Endothelial cell of umbilical vein (primary cell): ENCODE data around the gene DMRT1. TPM values are rescaled to one million over a fixed set of nuclear protein-coding genes. Genes with fewer than 3 reads are reported as not detected.

ENCODE experiments used
- BruUV-seq: library from RNA; stranded (reverse); fragments of 400-500 nt; replicated peaks from 2 replicates; lab custom pipeline; 2021; lab: Mats Ljungman, UMichigan
- CTCF ChIA-PET: fragments of 300-600, 350-600 bp; sonication (Branson Sonifier 250); formaldehyde crosslinking; loops from one replicate; lab custom pipeline; 2021; ENCODE audit warnings: antibody characterized with exemption, inconsistent platforms; lab: Charles Lee
- POLR2A ChIA-PET: fragments of 300-600, 350-600 bp; sonication (Branson Sonifier 250); formaldehyde crosslinking; loops from one replicate; lab custom pipeline; 2021; ENCODE audit warnings: antibody characterized with exemption, inconsistent platforms; lab: Charles Lee
- DNase-seq: peaks from one replicate; pipeline ENCODE4 v3.0.0-alpha.2; 2011; ENCODE audit warnings: low read depth, low spot score
- FAIRE-seq: peaks from 2 replicates; lab custom pipeline; 2011; peaks lifted over from hg19 to GRCh38; lab: Jason Lieb, UNC
- H2AFZ ChIP-seq: 2 replicates; pipeline ENCODE4 v1.6.0; 2012; ENCODE audit warnings: low read depth, low read length, control low read depth, inconsistent platforms
- H3K27ac ChIP-seq: 2 replicates; pipeline ENCODE4 v1.5.1; 2011; ENCODE audit warnings: low read depth, mild to moderate bottlenecking, control low read depth, low read length, moderate library complexity; ENCODE audit not compliant: insufficient read depth
- H3K27me3 ChIP-seq, 2 experiments: 2 replicates each; pipeline versions ENCODE4 v1.6.0 to v1.6.1; 2011; ENCODE audit warnings: low read length in 2 of 2, mixed read lengths in 1 of 2; ENCODE audit not compliant: control insufficient read depth in 2 of 2, insufficient read depth in 2 of 2
- H3K36me3 ChIP-seq, 2 experiments: 2 replicates in 1 of 2; 3 replicates in 1 of 2; pipeline ENCODE4 v1.5.1; 2011; ENCODE audit warnings: low read length in 2 of 2, mild to moderate bottlenecking in 1 of 2, moderate library complexity in 1 of 2; ENCODE audit not compliant: control insufficient read depth in 2 of 2, insufficient read depth in 2 of 2; ENCODE audit errors: extremely low read depth in 1 of 2
- H3K4me1 ChIP-seq: 3 replicates; pipeline ENCODE4 v1.5.1; 2011; ENCODE audit warnings: mild to moderate bottlenecking, low read length; ENCODE audit not compliant: control insufficient read depth, insufficient read depth; ENCODE audit errors: extremely low read depth
- H3K4me2 ChIP-seq: 2 replicates; pipeline ENCODE4 v1.6.1; 2011; ENCODE audit warnings: low read length, control low read depth, mixed read lengths; ENCODE audit not compliant: insufficient read depth
- H3K4me3 ChIP-seq, 3 experiments: fragments of 200-600 bp in 1 of 3; sonication (generic), shearing (Covaris generic) in 1 of 3; replicated peaks in 1 of 3; 2 replicates each; pipeline ENCODE4 v1.5.1; 2011 to 2016; ENCODE audit warnings: control low read depth in 3 of 3, low read length in 3 of 3, mild to moderate bottlenecking in 2 of 3, inconsistent platforms in 1 of 3, low read depth in 1 of 3, moderate library complexity in 1 of 3; ENCODE audit not compliant: insufficient read depth in 1 of 3
- H3K79me2 ChIP-seq: 2 replicates; pipeline ENCODE4 v1.6.0; 2012; ENCODE audit warnings: low read length, inconsistent platforms; ENCODE audit not compliant: control insufficient read depth, insufficient read depth
- H3K9ac ChIP-seq: replicated peaks from 2 replicates; pipeline ENCODE3; 2011; ENCODE audit warnings: low read length, control low read depth; ENCODE audit not compliant: insufficient read depth; ENCODE audit errors: extremely low read depth
- H3K9me1 ChIP-seq: replicated peaks from 3 replicates; pipeline ENCODE4 v1.6.0; 2011; ENCODE audit warnings: mild to moderate bottlenecking, low read length; ENCODE audit not compliant: control insufficient read depth, insufficient read depth; ENCODE audit errors: extremely low read depth
- H3K9me3 ChIP-seq: replicated peaks from 2 replicates; pipeline ENCODE4 v1.5.1; 2012; ENCODE audit warnings: low read length, inconsistent platforms; ENCODE audit not compliant: control insufficient read depth, insufficient read depth
- H4K20me1 ChIP-seq: replicated peaks from 2 replicates; pipeline ENCODE3; 2011; ENCODE audit warnings: mild to moderate bottlenecking, low read length; ENCODE audit not compliant: control insufficient read depth, insufficient read depth; ENCODE audit errors: extremely low read depth
- EZH2 ChIP-seq: IDR thresholded peaks from 2 replicates; pipeline ENCODE4 v1.6.1; 2012; ENCODE audit warnings: borderline replicate concordance, low read depth, mild to moderate bottlenecking, moderate library complexity, low read length, inconsistent platforms; ENCODE audit not compliant: severe bottlenecking
- GATA2 ChIP-seq: IDR thresholded peaks from 2 replicates; pipeline ENCODE4 v1.7.0; 2011; ENCODE audit warnings: low read depth, mild to moderate bottlenecking, moderate library complexity, mixed read lengths, low read length; ENCODE audit not compliant: insufficient read length, insufficient read depth
- JUN ChIP-seq: IDR thresholded peaks from 2 replicates; pipeline ENCODE4 v1.6.1; 2011; ENCODE audit warnings: borderline replicate concordance, low read depth; ENCODE audit not compliant: insufficient read length, insufficient read depth
- MAX ChIP-seq: IDR thresholded peaks from 2 replicates; pipeline ENCODE4 v1.6.1; 2011; ENCODE audit not compliant: insufficient read depth, insufficient read length
- POLR2A ChIP-seq: IDR thresholded peaks from 2 replicates; pipeline ENCODE4 v1.6.1; 2012; ENCODE audit warnings: low read depth, mild to moderate bottlenecking, control low read depth, low read length
- dilution Hi-C: fragments of 300-500 bp; cut with MboI; formaldehyde crosslinking; loops from one replicate; pipeline ENCODE4 v1.15.0; 2019; ENCODE audit warnings: low sequenced_read_pairs; ENCODE audit not compliant: extremely low pct_ligation_motif_present
- intact Hi-C: fragments of 100-400 bp; cut with micrococcal nuclease; formaldehyde crosslinking; loops from one replicate; pipeline ENCODE4 v1.10.0; 2022
- polyA plus RNA-seq, 4 experiments: library from polyadenylated mRNA; depleted of rRNA in 3 of 4; stranded (reverse) in 3 of 4; unstranded in 1 of 4; fragments of >200 nt; gene quantifications; 2 replicates each; pipeline versions ENCODE4 v1.2.1 to v1.2.3, GENCODE V29; 2011 to 2012; ENCODE audit warnings: missing spikeins in 1 of 4
- total RNA-seq: library from RNA; stranded (reverse); gene quantifications from 2 replicates; pipeline ENCODE4 v1.2.3, GENCODE V29; 2021
- TF ChIP-seq, protein P1 (sequence below), 2 donors: IDR thresholded peaks; 1 replicate in 1 of 2; 2 replicates in 1 of 2; pipeline ENCODE4 v1.5.1; 2011; ENCODE audit warnings: low read length in 2 of 2, mild to moderate bottlenecking in 2 of 2, moderate library complexity in 2 of 2, control low read depth in 1 of 2, inconsistent platforms in 1 of 2, low read depth in 1 of 2; ENCODE audit not compliant: insufficient read depth in 1 of 2; ENCODE audit errors: extremely low read depth in 1 of 2

DMRT1 gene
- total and polyA plus RNA-seq, 2 donors (not counting 3 experiments of a cell fraction or from before 2014, with no cell fraction given): 0.08 to 0.20 TPM

DNA sequence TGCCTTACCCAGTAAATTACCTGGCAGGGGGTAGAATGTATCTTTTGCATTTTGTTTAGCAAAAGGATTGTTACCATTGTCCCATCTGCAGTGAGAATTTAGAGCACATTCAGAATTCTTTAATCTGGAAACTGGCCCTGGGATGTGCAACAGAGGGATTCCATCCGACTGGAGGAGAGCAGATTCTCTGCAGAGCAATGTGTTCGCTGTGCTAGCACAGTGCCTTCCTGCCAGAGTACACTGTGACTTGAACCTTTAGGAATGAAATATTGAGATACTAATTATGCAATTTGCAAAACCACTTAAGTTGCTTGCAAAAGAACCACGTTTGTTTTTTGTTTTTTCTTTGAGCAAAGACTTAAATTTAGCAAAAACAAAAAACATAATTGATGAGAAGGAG is 22.5 kb upstream of the DMRT1 start:
- H3K4me3 ChIP-seq: no peak overlapping the region
- intact Hi-C loops: no loop called here
- no peaks in the 10 kb centered on the region for H3K4me1 ChIP-seq
- DNase-seq (no peak), FAIRE-seq (no peak)
- no peak overlapping the region for H3K9ac ChIP-seq
- CTCF ChIA-PET: no interaction called here
- no peaks in the 10 kb centered on the region for H3K9me1 ChIP-seq
- no peak overlapping the region for H2AFZ ChIP-seq
- no TSS peak for BruUV-seq
- no peaks in the 10 kb centered on the region for H3K9me3 ChIP-seq
- H3K4me2 ChIP-seq: no peak overlapping the region
- dilution Hi-C loops: no loop called here
- no peaks in the 10 kb centered on the region for H3K79me2 ChIP-seq
- TF ChIP-seq MAX (no peak), GATA2 (no peak), JUN (no peak), POLR2A (no peak), EZH2 (no peak)
- TF ChIP-seq, protein P1, sequence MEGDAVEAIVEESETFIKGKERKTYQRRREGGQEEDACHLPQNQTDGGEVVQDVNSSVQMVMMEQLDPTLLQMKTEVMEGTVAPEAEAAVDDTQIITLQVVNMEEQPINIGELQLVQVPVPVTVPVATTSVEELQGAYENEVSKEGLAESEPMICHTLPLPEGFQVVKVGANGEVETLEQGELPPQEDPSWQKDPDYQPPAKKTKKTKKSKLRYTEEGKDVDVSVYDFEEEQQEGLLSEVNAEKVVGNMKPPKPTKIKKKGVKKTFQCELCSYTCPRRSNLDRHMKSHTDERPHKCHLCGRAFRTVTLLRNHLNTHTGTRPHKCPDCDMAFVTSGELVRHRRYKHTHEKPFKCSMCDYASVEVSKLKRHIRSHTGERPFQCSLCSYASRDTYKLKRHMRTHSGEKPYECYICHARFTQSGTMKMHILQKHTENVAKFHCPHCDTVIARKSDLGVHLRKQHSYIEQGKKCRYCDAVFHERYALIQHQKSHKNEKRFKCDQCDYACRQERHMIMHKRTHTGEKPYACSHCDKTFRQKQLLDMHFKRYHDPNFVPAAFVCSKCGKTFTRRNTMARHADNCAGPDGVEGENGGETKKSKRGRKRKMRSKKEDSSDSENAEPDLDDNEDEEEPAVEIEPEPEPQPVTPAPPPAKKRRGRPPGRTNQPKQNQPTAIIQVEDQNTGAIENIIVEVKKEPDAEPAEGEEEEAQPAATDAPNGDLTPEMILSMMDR (IDR thresholded peaks at IDR 0.05; ENCODE audit: extremely low read depth in 1 of 2, insufficient read depth in 1 of 2, low read depth in 1 of 2, low read length in 2 of 2): no peak
- H3K27me3 ChIP-seq: no peaks in the 10 kb centered on the region
- POLR2A ChIA-PET: no interaction called here
- H4K20me1 ChIP-seq: no peaks in the 10 kb centered on the region
- no peak overlapping the region for H3K27ac ChIP-seq
- H3K36me3 ChIP-seq: no peaks in the 10 kb centered on the region
